ENCODE results near the gene PALM.
"Not testable (repeated sequence)": the region's sequence is repeated elsewhere in the genome, so short reads cannot be mapped to it uniquely, and the experiment has no call there.

PALM gene

DNA sequence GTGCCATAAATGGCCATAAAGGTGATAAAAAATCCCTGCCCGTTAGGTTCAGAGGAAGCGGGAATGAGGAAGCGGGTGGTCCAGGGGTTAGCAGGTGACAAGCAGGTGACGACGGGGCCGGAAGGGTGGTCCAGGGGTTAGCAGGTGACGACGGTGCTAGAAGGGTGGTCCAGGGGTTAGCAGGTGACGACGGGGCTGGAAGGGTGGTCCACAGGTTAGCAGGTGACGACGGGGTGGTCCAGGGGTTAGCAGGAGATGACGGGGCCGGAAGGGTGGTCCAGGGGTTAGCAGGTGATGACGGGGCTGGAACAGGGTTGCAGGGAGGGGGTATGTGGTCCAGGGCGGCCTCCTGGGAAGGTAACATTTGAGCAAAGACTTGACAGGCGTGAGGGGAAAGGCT, 19.7 kb upstream of the PALM start:
- Histone ChIP-seq H3K27me3 (replicated peaks; ENCODE audit: control insufficient read depth, insufficient read depth, low read length, poor library complexity, severe bottlenecking) (no peaks in the 10 kb centered on the region), H3K36me3 (ENCODE audit: control insufficient read depth, insufficient read depth, low read length) (no peaks in the 10 kb centered on the region), H3K9me3 (ENCODE audit: control insufficient read depth, low read length) (no peaks in the 10 kb centered on the region), H3K4me3 (ENCODE audit: insufficient read depth, low read depth, low read length, poor library complexity, severe bottlenecking) (no peak overlapping the region), H3K27ac (ENCODE audit: insufficient read depth, low read length, poor library complexity, severe bottlenecking) (no peak overlapping the region), H3K4me1 (ENCODE audit: control insufficient read depth, insufficient read depth, low read length, poor library complexity, severe bottlenecking) (no peaks in the 10 kb centered on the region)
- no peak for DNase-seq

GRCh38 chr19:690203-690602, 18.5 kb upstream of the PALM start:
- Histone ChIP-seq H3K4me3 (ENCODE audit: insufficient read depth, low read depth, low read length, poor library complexity, severe bottlenecking) (no peak overlapping the region), H3K36me3 (ENCODE audit: control insufficient read depth, insufficient read depth, low read length) (no peaks in the 10 kb centered on the region)
- no peak for DNase-seq

GRCh38 chr19:694481-695351, 14.0 kb upstream of the PALM start:
- no peaks in the 10 kb centered on the region for H3K36me3 ChIP-seq (ENCODE audit: control insufficient read depth, insufficient read depth, low read length)
- peaks cover 7% of the 10 kb centered on the region for H3K27me3 ChIP-seq (replicated peaks; ENCODE audit: control insufficient read depth, insufficient read depth, low read length, poor library complexity, severe bottlenecking)
- H3K4me1 ChIP-seq (ENCODE audit: control insufficient read depth, insufficient read depth, low read length, poor library complexity, severe bottlenecking) = peaks cover 8% of the 10 kb centered on the region
- no peaks in the 10 kb centered on the region for H3K9me3 ChIP-seq (ENCODE audit: control insufficient read depth, low read length)
- H3K27ac ChIP-seq (ENCODE audit: insufficient read depth, low read length, poor library complexity, severe bottlenecking) = no peak overlapping the region
- no peak overlapping the region for H3K4me3 ChIP-seq (ENCODE audit: insufficient read depth, low read depth, low read length, poor library complexity, severe bottlenecking)
- DNase-seq = no peak

More at GRCh38 chr19:690203-690602, 18.5 kb upstream of the PALM start:
- peaks cover 1% of the 10 kb centered on the region for H3K4me1 ChIP-seq (ENCODE audit: control insufficient read depth, insufficient read depth, low read length, poor library complexity, severe bottlenecking)
- peaks cover 4% of the 10 kb centered on the region for H3K27me3 ChIP-seq (replicated peaks; ENCODE audit: control insufficient read depth, insufficient read depth, low read length, poor library complexity, severe bottlenecking)
- H3K27ac ChIP-seq (ENCODE audit: insufficient read depth, low read length, poor library complexity, severe bottlenecking) = no peak overlapping the region
- H3K9me3 ChIP-seq (ENCODE audit: control insufficient read depth, low read length) = no peaks in the 10 kb centered on the region

DNA sequence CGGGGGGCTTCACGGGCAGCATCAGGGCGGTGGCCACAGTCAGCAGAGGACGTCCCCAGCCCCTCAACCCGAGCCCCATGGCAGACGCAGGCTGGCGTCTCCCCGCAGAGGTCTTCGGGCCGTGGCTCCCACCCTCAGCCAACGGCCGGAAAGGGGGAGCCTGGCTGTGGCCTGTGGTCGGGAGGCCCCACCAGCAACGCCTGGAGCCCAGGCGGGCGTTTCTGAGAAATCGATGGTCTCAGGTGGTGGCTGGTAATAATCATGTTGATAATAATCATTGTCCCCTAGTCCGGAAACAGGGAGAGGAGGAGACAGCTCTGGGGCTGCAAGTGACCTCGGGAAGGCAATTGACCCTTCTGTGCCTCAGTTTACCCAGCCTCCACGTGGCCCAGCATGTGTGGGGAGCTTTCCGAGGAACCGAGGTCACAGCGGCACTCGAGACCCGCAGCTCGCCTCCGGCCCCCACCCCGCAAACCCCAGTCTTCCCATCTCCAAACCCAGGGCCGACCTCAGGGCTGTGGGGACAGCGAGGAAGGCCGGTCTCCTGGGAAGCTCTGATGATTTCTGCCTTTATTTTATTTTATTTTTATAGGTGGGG, 13.3 kb upstream of the PALM start, which contains the start of gene PRSS57:
Gene PRSS57 (minus strand): TSS at position 101 of the 598 bp plus-strand sequence. CDS start 22 bp downstream, at position 79.
- no peak for DNase-seq
- no peaks in the 10 kb centered on the region for H3K9me3 ChIP-seq (ENCODE audit: control insufficient read depth, low read length)
- no peaks in the 10 kb centered on the region for H3K36me3 ChIP-seq (ENCODE audit: control insufficient read depth, insufficient read depth, low read length)
- no peak within 1 kb of the TSS for H3K4me3 ChIP-seq (ENCODE audit: insufficient read depth, low read depth, low read length, poor library complexity, severe bottlenecking)
- no peak within 1 kb of the TSS for H3K27ac ChIP-seq (ENCODE audit: insufficient read depth, low read length, poor library complexity, severe bottlenecking)
- H3K27me3 ChIP-seq (replicated peaks; ENCODE audit: control insufficient read depth, insufficient read depth, low read length, poor library complexity, severe bottlenecking) = peaks cover 7% of the 10 kb centered on the region
- H3K4me1 ChIP-seq (ENCODE audit: control insufficient read depth, insufficient read depth, low read length, poor library complexity, severe bottlenecking) = peaks cover 8% of the 10 kb centered on the region

DNA sequence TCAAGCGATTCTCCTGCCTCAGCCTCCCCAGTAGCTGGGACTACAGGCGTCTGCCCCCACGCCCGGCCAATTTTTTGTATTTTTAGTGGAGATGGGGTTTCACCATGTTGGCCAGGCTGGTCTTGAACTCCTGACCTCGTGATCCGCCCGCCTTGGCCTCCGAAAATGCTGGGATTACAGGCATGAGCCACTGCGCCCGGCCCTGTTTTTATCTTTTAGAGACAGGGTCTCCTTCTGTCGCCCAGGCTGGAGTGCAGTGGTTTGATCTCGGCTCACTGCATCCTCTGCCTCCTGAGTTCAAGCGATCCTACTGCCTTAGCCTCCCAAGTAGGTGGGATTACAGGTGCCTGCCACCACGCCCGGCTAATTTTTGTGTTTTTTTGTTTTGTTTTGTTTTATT, 10.2 kb upstream of the PALM start:
- H3K36me3 ChIP-seq (ENCODE audit: control insufficient read depth, insufficient read depth, low read length); H3K4me3 ChIP-seq (ENCODE audit: insufficient read depth, low read depth, low read length, poor library complexity, severe bottlenecking); H3K9me3 ChIP-seq (ENCODE audit: control insufficient read depth, low read length); H3K27ac ChIP-seq (ENCODE audit: insufficient read depth, low read length, poor library complexity, severe bottlenecking); H3K4me1 ChIP-seq (ENCODE audit: control insufficient read depth, insufficient read depth, low read length, poor library complexity, severe bottlenecking); DNase-seq; H3K27me3 ChIP-seq (replicated peaks; ENCODE audit: control insufficient read depth, insufficient read depth, low read length, poor library complexity, severe bottlenecking): not testable (repeated sequence)

- H3K4me1 ChIP-seq (ENCODE audit: control insufficient read depth, insufficient read depth, low read length, poor library complexity, severe bottlenecking) = peaks cover 20% of the 10 kb centered on the region
- H3K27ac ChIP-seq (ENCODE audit: insufficient read depth, low read length, poor library complexity, severe bottlenecking); H3K9me3 ChIP-seq (ENCODE audit: control insufficient read depth, low read length); H3K27me3 ChIP-seq (replicated peaks; ENCODE audit: control insufficient read depth, insufficient read depth, low read length, poor library complexity, severe bottlenecking); H3K36me3 ChIP-seq (ENCODE audit: control insufficient read depth, insufficient read depth, low read length); H3K4me3 ChIP-seq (ENCODE audit: insufficient read depth, low read depth, low read length, poor library complexity, severe bottlenecking); DNase-seq: not testable (repeated sequence)
Measured at GRCh38 chr19:699885-700284, 8.8 kb upstream of the PALM start.

DNA sequence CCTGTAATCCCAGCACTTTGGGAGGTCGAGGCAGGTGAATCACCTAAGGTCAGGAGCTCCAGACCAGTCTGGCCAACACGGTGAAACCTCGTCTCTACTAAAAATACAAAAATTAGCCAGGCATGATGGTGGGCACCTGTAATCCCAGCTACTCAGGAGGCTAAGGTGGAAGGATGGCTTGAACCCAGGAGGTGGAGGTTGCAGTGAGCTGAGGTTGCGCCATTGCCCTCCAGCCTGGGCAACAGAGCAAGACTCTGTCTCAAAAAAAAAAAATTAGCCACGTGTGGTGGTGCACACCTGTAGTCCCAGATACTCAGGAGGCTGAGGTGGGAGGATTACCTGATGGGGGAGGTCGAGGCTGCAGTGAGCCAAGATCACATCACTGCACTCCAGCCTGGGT, 5.9 kb upstream of the PALM start:
- not testable (repeated sequence) for H3K9me3 ChIP-seq (ENCODE audit: control insufficient read depth, low read length); H3K4me3 ChIP-seq (ENCODE audit: insufficient read depth, low read depth, low read length, poor library complexity, severe bottlenecking); H3K36me3 ChIP-seq (ENCODE audit: control insufficient read depth, insufficient read depth, low read length); DNase-seq; H3K27me3 ChIP-seq (replicated peaks; ENCODE audit: control insufficient read depth, insufficient read depth, low read length, poor library complexity, severe bottlenecking); H3K27ac ChIP-seq (ENCODE audit: insufficient read depth, low read length, poor library complexity, severe bottlenecking)
- H3K4me1 ChIP-seq (ENCODE audit: control insufficient read depth, insufficient read depth, low read length, poor library complexity, severe bottlenecking) = peaks cover 12% of the 10 kb centered on the region

DNA sequence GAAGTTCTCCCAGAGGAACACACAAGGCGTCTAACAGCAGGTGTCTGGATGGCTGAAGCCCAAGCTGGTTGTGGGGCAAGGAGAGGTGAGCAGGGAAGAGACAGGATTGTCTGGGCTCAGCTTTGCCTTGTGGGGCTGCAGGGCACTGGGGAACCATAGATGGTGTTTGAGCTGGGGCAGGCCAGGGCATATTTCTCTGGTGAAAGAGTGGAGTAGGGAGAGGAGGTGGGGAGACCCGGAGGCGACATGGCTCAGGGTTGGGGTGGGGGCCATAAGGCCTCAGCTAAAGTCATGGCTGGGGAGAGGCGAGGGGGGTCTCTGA, 5.4 kb upstream of the PALM start:
- no peak for DNase-seq
- Histone ChIP-seq H3K27ac (ENCODE audit: insufficient read depth, low read length, poor library complexity, severe bottlenecking) (no peak overlapping the region), H3K27me3 (replicated peaks; ENCODE audit: control insufficient read depth, insufficient read depth, low read length, poor library complexity, severe bottlenecking) (peaks cover 7% of the 10 kb centered on the region), H3K4me1 (ENCODE audit: control insufficient read depth, insufficient read depth, low read length, poor library complexity, severe bottlenecking) (peaks cover 12% of the 10 kb centered on the region), H3K4me3 (ENCODE audit: insufficient read depth, low read depth, low read length, poor library complexity, severe bottlenecking) (no peak overlapping the region), H3K9me3 (ENCODE audit: control insufficient read depth, low read length) (no peaks in the 10 kb centered on the region), H3K36me3 (ENCODE audit: control insufficient read depth, insufficient read depth, low read length) (no peaks in the 10 kb centered on the region)

GRCh38 chr19:703651-704446, 4.9 kb upstream of the PALM start:
- H3K36me3 ChIP-seq (ENCODE audit: control insufficient read depth, insufficient read depth, low read length) = no peaks in the 10 kb centered on the region
- no peak overlapping the region for H3K27ac ChIP-seq (ENCODE audit: insufficient read depth, low read length, poor library complexity, severe bottlenecking)
- H3K4me1 ChIP-seq (ENCODE audit: control insufficient read depth, insufficient read depth, low read length, poor library complexity, severe bottlenecking) = peaks cover 12% of the 10 kb centered on the region
- DNase-seq = peak; percentile 37 to 63 (median 63)
- H3K27me3 ChIP-seq (replicated peaks; ENCODE audit: control insufficient read depth, insufficient read depth, low read length, poor library complexity, severe bottlenecking) = peaks cover 10% of the 10 kb centered on the region
- H3K4me3 ChIP-seq (ENCODE audit: insufficient read depth, low read depth, low read length, poor library complexity, severe bottlenecking) = no peak overlapping the region
- H3K9me3 ChIP-seq (ENCODE audit: control insufficient read depth, low read length) = no peaks in the 10 kb centered on the region

GRCh38 chr19:704447-704741, 4.3 kb upstream of the PALM start:
- Histone ChIP-seq H3K4me1 (ENCODE audit: control insufficient read depth, insufficient read depth, low read length, poor library complexity, severe bottlenecking) (peaks cover 12% of the 10 kb centered on the region), H3K27me3 (replicated peaks; ENCODE audit: control insufficient read depth, insufficient read depth, low read length, poor library complexity, severe bottlenecking) (peaks cover 12% of the 10 kb centered on the region), H3K27ac (ENCODE audit: insufficient read depth, low read length, poor library complexity, severe bottlenecking) (no peak overlapping the region), H3K9me3 (ENCODE audit: control insufficient read depth, low read length) (no peaks in the 10 kb centered on the region), H3K4me3 (ENCODE audit: insufficient read depth, low read depth, low read length, poor library complexity, severe bottlenecking) (no peak overlapping the region), H3K36me3 (ENCODE audit: control insufficient read depth, insufficient read depth, low read length) (no peaks in the 10 kb centered on the region)
- no peak for DNase-seq
